Left hindlimb (tissue), 1 donor: ENCODE data around the gene KANK3.
"Not testable (repeated sequence)": the region's sequence is repeated elsewhere in the genome, so short reads cannot be mapped to it uniquely, and the experiment has no call there.

ENCODE experiments used
- DNase-seq: peaks from one replicate; pipeline ENCODE4 v3.0.0-alpha.2; 2018

Gene KANK3

GRCh38 chr19:8316351-8317125 lies 26.5 kb downstream of the KANK3 start:
- no peak for DNase-seq

DNA sequence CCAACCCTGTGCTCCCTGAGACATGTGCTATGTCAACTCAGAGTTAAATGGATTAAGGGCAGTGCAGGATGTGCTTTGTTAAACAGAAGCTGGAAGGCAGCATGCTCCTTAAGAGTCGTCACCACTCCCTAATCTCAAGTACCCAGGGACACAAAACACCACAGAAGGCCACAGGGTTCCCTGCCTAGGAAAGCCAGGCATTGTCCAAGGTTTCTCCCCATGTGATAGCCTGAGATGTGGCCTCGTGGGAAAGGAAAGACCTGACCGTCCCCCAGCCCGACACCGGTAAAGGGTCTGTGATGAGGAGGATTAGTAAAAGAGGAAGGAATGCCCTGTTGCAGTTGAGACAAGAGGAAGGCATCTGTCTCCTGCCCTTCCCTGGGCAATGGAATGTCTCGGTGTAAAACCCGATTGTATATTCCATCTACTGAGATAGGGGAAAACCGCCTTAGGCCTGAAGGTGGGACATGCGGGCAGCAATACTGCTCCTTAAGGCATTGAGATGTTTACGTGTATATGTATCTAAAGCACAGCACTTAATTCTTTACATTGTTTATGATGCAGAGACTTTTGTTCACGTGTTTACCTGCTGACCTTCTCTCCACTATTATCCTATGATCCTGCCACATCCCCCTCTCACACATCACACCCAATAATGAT lies 28.0 kb downstream of the KANK3 start:
- DNase-seq = not testable (repeated sequence)

DNA sequence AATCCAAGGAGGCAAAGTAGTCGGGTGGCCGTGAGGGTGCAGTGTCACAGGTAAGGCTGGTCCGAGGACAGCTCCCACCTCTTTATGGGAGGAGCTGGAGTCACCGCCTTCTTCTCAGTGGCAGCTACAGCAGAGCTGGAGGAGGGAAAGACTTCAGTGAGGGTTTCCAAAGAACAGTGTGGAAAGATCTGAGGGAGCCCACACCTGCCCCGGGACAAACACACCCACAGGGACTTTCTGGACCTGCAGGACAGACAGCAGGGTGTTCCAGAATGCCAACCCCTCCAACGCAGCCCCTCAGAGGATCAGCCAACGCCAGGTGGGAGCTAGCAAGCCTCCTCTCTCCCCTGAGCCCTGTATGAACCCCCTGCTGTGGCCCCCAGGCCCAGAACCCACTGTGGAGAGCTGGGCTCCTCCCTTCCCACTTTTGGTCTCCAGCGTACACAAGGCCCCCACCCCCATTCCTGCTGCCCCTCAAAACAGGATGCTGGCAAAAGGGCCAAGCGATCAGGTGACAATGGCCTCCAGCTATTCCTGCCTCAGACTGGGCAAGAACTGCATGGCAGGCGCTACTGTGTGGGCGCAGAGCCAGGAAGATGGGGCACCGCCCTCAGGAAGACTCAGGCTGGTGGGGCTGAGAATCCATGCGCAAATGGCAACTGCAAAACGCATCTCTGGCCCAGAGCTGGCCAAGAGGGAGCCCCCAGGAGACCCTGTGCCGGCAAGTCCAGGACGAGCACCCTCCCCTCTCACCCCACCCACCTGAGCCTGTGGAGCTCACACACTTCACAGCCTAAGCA lies 31.4 kb downstream of the KANK3 start:
- peak; percentile 41 for DNase-seq

- DNase-seq = peak; percentile 26
Observed at GRCh38 chr19:8310342-8311055, 32.6 kb downstream of the KANK3 start.

GRCh38 chr19:8308891-8309291 lies 34.2 kb downstream of the KANK3 start:
- no peak for DNase-seq

- peak; percentile 90 for DNase-seq
Observed at GRCh38 chr19:8307965-8308866, 34.8 kb downstream of the KANK3 start, which contains the start of gene CD320. Gene CD320 (minus strand): TSS chr19:8308358. CDS start chr19:8308290, 68 bp downstream.

- DNase-seq = no peak
Observed at GRCh38 chr19:8307400-8307964, 35.6 kb downstream of the KANK3 start.

- DNase-seq = peak; percentile 19
Observed at GRCh38 chr19:8306235-8307054, 36.6 kb downstream of the KANK3 start.

DNA sequence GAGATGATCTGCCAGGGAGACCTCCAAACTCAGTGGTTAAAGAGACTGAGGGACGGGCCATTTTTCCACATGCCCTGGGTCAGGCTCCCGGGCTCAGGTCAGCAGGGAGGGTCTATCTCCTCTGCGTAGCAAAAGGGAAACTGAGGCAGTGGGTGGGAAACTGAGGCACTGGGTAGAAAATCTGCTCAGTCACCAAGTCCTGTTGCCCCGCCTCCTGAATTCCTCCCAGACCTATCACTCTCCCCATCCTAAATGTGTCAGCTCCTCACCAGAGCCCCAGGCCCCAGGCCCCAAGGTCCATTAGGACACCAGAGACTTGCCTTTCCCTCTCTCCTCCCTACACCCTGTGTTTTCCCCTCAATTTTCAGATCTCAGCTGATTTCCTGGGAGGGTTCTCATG lies 37.3 kb downstream of the KANK3 start:
- DNase-seq = no peak

- peak; percentile 39 for DNase-seq
Observed at GRCh38 chr19:8304841-8305621, 38.0 kb downstream of the KANK3 start.

DNA sequence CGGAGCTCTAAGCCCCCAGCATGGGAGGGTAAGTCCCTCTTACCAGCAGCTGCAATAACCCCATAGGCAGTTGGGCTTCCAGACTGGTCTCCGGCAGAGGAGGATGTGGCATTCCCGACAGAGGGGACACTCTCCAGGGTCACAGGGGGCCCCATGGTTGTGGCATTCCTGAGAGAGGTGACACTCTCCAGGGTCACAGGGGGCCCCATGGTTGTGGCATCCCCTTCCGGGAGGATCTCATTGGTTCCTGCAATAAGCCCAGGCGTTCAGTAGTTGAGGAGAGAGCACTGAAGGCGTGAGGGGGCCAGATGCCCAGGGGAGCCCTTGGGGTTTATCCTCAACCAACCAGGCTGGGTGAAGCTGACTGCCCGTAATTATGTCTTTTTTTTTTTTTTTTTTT lies 40.3 kb downstream of the KANK3 start:
- DNase-seq = peak; percentile 25

DNA sequence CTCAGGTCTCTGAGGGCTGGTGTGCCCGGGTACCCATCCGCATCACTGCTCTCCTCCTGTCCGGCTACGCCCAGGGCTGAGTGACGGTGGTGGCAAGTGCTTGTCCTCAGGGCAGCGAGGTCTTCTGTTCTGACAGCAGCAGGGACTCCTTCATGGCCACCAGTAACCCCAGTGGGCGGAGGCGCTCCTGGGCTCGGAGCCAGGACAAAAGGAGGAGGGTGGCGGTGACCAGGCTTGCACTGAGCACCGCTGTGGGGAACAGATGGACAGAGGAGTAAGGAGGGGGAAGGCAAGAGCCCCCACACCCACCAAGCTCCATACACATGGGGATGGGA lies 40.7 kb downstream of the KANK3 start:
- no peak for DNase-seq

DNA sequence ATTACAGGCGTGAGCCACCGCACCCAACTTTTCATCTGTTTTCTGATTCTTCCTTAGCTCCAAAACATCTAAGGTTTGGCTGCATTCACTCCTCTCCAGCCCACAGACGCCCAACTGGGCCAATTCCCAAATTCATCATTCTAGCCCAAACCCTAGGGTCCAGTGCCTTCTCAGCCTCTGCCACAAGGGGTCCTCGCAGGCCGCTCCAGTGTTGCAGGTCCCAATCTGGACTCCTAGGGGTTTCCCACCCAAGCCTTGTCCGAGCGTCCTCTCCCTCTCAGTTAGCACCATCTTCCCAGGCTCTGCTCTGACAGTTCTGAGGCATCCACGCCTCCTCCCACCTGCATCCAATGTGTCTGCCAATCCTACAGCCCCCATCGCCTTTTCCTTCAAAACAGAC lies 51.7 kb downstream of the KANK3 start:
- not testable (repeated sequence) for DNase-seq

DNA sequence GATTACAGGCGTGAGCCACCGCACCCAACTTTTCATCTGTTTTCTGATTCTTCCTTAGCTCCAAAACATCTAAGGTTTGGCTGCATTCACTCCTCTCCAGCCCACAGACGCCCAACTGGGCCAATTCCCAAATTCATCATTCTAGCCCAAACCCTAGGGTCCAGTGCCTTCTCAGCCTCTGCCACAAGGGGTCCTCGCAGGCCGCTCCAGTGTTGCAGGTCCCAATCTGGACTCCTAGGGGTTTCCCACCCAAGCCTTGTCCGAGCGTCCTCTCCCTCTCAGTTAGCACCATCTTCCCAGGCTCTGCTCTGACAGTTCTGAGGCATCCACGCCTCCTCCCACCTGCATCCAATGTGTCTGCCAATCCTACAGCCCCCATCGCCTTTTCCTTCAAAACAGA lies 66.6 kb downstream of the KANK3 start:
- not testable (repeated sequence) for DNase-seq
